Mammary epithelial cell (primary cell): ENCODE measurements around the gene BICRA.

Experiments
- EZH2 ChIP-seq: IDR thresholded peaks from 2 replicates; pipeline ENCODE4 v1.6.1; 2012; ENCODE audit warnings: low read length, inconsistent platforms, borderline replicate concordance
- TF ChIP-seq, protein P1 (sequence below), 2 donors: IDR thresholded peaks in 1 of 2; conservative IDR thresholded peaks in 1 of 2; 2 replicates each; pipeline ENCODE4 v1.5.1; 2011 to 2012; ENCODE audit warnings: inconsistent platforms in 2 of 2, low read length in 2 of 2, mild to moderate bottlenecking in 2 of 2, control low read depth in 1 of 2, low read depth in 1 of 2; ENCODE audit not compliant: insufficient read depth in 1 of 2; ENCODE audit errors: extremely low read depth in 1 of 2

DNA sequence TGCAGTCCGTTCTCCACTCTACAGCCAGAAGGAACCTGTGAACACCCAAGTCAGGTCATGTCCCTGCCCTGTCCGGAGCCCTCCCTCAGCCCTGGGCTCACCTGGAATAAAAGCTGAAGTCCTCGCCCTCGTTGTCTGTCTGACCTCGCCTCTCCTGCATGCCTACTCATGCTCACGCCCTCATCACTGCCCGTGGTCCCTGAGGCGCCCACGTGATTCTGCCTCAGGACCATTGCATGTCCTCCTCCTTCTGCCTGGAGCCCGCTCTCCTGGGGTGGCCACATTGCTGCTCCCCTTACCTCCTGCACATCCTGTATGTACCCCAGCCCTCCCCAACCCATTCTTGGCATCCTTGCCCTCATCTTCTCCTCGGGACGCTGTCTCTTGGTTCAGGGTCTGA lies 42.2 kb downstream of the BICRA start:
- TF ChIP-seq, protein P1, sequence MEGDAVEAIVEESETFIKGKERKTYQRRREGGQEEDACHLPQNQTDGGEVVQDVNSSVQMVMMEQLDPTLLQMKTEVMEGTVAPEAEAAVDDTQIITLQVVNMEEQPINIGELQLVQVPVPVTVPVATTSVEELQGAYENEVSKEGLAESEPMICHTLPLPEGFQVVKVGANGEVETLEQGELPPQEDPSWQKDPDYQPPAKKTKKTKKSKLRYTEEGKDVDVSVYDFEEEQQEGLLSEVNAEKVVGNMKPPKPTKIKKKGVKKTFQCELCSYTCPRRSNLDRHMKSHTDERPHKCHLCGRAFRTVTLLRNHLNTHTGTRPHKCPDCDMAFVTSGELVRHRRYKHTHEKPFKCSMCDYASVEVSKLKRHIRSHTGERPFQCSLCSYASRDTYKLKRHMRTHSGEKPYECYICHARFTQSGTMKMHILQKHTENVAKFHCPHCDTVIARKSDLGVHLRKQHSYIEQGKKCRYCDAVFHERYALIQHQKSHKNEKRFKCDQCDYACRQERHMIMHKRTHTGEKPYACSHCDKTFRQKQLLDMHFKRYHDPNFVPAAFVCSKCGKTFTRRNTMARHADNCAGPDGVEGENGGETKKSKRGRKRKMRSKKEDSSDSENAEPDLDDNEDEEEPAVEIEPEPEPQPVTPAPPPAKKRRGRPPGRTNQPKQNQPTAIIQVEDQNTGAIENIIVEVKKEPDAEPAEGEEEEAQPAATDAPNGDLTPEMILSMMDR (conservative IDR thresholded peaks at IDR 0.05 in 1 of 2, IDR thresholded peaks at IDR 0.05 in 1 of 2; ENCODE audit: extremely low read depth in 1 of 2, insufficient read depth in 1 of 2, low read depth in 1 of 2, low read length in 2 of 2), result no peak
- TF ChIP-seq EZH2, result no peak
